SK-N-SH (cell line): ENCODE results near the gene FAM83F. TPM values are rescaled to one million over a fixed set of nuclear protein-coding genes. Genes with fewer than 3 reads are reported as not detected.

Experiments
- CTCF ChIA-PET: fragments of 300-600, 350-600 bp; formaldehyde crosslinking; extraction: SDS; loops from one replicate; lab custom pipeline; 2021; lab: Yijun Ruan, JAX
- POLR2A ChIA-PET: fragments of 350-600 bp; sonication (Branson Sonifier 250); formaldehyde crosslinking; extraction: SDS; loops from one replicate; lab custom pipeline; 2020; ENCODE audit warnings: antibody characterized with exemption, inconsistent platforms; lab: Yijun Ruan, JAX
- DNase-seq: peaks from one replicate; pipeline ENCODE4 v3.0.0; 2012
- H2AFZ ChIP-seq: fragments of 200-600 bp; sonication (generic); 2 replicates; pipeline ENCODE4 v1.8.1; 2016; ENCODE audit warnings: antibody characterized with exemption, mild to moderate bottlenecking, low read depth
- H3F3A ChIP-seq: fragments of 200-600 bp; sonication (generic); replicated peaks from 2 replicates; pipeline ENCODE3; 2016; ENCODE audit warnings: antibody characterized with exemption, mild to moderate bottlenecking; ENCODE audit not compliant: insufficient read depth
- H3K27ac ChIP-seq, 2 experiments: fragments of 200-500 bp in 1 of 2; fragments of 200-600 bp in 1 of 2; sonication (Bioruptor generic) in 1 of 2; sonication (generic), shearing (Covaris generic) in 1 of 2; 2 replicates each; pipeline versions ENCODE4 v1.5.1 to v1.6.1; 2014 to 2016; ENCODE audit warnings: low read depth in 2 of 2, inconsistent platforms in 1 of 2, low read length in 1 of 2, mild to moderate bottlenecking in 1 of 2, mixed read lengths in 1 of 2
- H3K27me3 ChIP-seq: fragments of 200-600 bp; sonication (generic), shearing (Covaris generic); 2 replicates; pipeline ENCODE4 v1.6.1; 2016; ENCODE audit warnings: mixed run types; ENCODE audit not compliant: insufficient read depth
- H3K36me3 ChIP-seq, 2 experiments: fragments of 200-500 bp in 1 of 2; fragments of 200-600 bp in 1 of 2; sonication (Bioruptor generic) in 1 of 2; sonication (generic) in 1 of 2; replicated peaks in 1 of 2; 2 replicates each; pipeline versions ENCODE3 to v1.5.1; 2014 to 2016; ENCODE audit warnings: low read length in 1 of 2, mild to moderate bottlenecking in 1 of 2; ENCODE audit not compliant: insufficient read depth in 2 of 2, control insufficient read depth in 1 of 2
- H3K4me1 ChIP-seq, 2 experiments: fragments of 200-500 bp in 1 of 2; fragments of 200-600 bp in 1 of 2; sonication (Bioruptor generic) in 1 of 2; sonication (generic), shearing (Covaris generic) in 1 of 2; 2 replicates each; pipeline versions ENCODE4 v1.5.1 to v1.6.1; 2014 to 2016; ENCODE audit warnings: low read depth in 1 of 2, low read length in 1 of 2, mixed run types in 1 of 2; ENCODE audit not compliant: insufficient read depth in 2 of 2, control insufficient read depth in 1 of 2
- H3K4me2 ChIP-seq: fragments of 200-600 bp; sonication (generic), shearing (Covaris generic); 2 replicates; pipeline ENCODE4 v1.6.1; 2017; ENCODE audit warnings: mixed run types
- H3K4me3 ChIP-seq, 2 experiments: fragments of 200-500 bp in 1 of 2; fragments of 200-600 bp in 1 of 2; sonication (Bioruptor generic) in 1 of 2; sonication (generic), shearing (Covaris generic) in 1 of 2; 2 replicates each; pipeline versions ENCODE4 v1.5.1 to v1.8.1; 2014 to 2016; ENCODE audit warnings: low read depth in 2 of 2, inconsistent platforms in 1 of 2, low read length in 1 of 2, mild to moderate bottlenecking in 1 of 2, mixed read lengths in 1 of 2, moderate library complexity in 1 of 2
- H3K79me2 ChIP-seq: fragments of 200-600 bp; sonication (generic); 2 replicates; pipeline ENCODE4 v1.8.1; 2017; ENCODE audit warnings: mild to moderate bottlenecking; ENCODE audit not compliant: insufficient read depth
- H3K9ac ChIP-seq: fragments of 200-600 bp; sonication (generic); 2 replicates; pipeline ENCODE4 v1.6.1; 2017; ENCODE audit warnings: mixed run types
- H3K9me2 ChIP-seq: fragments of 200-600 bp; sonication (generic); 2 replicates; pipeline ENCODE4 v1.6.1; 2017; ENCODE audit warnings: mixed run types
- H3K9me3 ChIP-seq: fragments of 200-600 bp; sonication (generic); 2 replicates; pipeline ENCODE4 v1.6.1; 2017; ENCODE audit warnings: mixed run types, mild to moderate bottlenecking, moderate library complexity
- H4K20me1 ChIP-seq: fragments of 200-600 bp; sonication (generic); 2 replicates; pipeline ENCODE4 v1.6.1; 2017; ENCODE audit warnings: mild to moderate bottlenecking, mixed run types; ENCODE audit not compliant: insufficient read depth
- CTCF ChIP-seq: fragments of 200-600 bp; sonication (generic); IDR thresholded peaks from 2 replicates; pipeline ENCODE4 v1.6.1; 2017; ENCODE audit warnings: antibody characterized with exemption, mild to moderate bottlenecking, moderate library complexity
- ELF1 ChIP-seq: IDR thresholded peaks from 2 replicates; pipeline ENCODE4 v1.4.0; 2012
- EZH2phosphoT487 ChIP-seq: fragments of 200-600 bp; sonication (generic); IDR thresholded peaks from 2 replicates; pipeline ENCODE4 v1.6.1; 2017; ENCODE audit warnings: low read depth, mixed run types, mild to moderate bottlenecking, antibody characterized with exemption, moderate library complexity, borderline replicate concordance
- FOXJ3 ChIP-seq: sonication (generic); formaldehyde crosslinking; IDR thresholded peaks from 2 replicates; pipeline ENCODE4 v1.5.1; 2020; ENCODE audit warnings: mild to moderate bottlenecking, missing genetic modification reagents
- FOXM1 ChIP-seq: IDR thresholded peaks from 2 replicates; pipeline ENCODE4 v1.4.0; 2012; ENCODE audit warnings: low read depth, mild to moderate bottlenecking
- GABPA ChIP-seq: IDR thresholded peaks from 2 replicates; pipeline ENCODE4 v1.4.0; 2012; ENCODE audit warnings: low read depth, mild to moderate bottlenecking
- MAX ChIP-seq: IDR thresholded peaks from 2 replicates; pipeline ENCODE4 v1.4.0; 2012; ENCODE audit warnings: low read depth
- MEF2A ChIP-seq: IDR thresholded peaks from 2 replicates; pipeline ENCODE4 v1.4.0; 2012; ENCODE audit warnings: low read depth, borderline replicate concordance
- NFIC ChIP-seq: IDR thresholded peaks from 2 replicates; pipeline ENCODE4 v1.4.0; 2012; ENCODE audit warnings: borderline replicate concordance
- PBX3 ChIP-seq: IDR thresholded peaks from 2 replicates; pipeline ENCODE4; 2012
- POLR2AphosphoS5 ChIP-seq: IDR thresholded peaks from 2 replicates; pipeline ENCODE4 v1.6.1; 2012; ENCODE audit warnings: low read depth, low read length
- RCOR1 ChIP-seq: fragments of 150-350 bp; IDR thresholded peaks from 2 replicates; pipeline ENCODE4 v1.6.1; 2017; ENCODE audit warnings: antibody characterized with exemption, low read length
- REST ChIP-seq: IDR thresholded peaks from 2 replicates; pipeline ENCODE4 v1.6.1; 2012; ENCODE audit warnings: mild to moderate bottlenecking, low read depth, low read length, moderate library complexity
- RFX5 ChIP-seq: IDR thresholded peaks from 2 replicates; pipeline ENCODE4 v1.6.1; 2012; ENCODE audit warnings: mild to moderate bottlenecking, improper control_type of control experiment, low read length
- RXRA ChIP-seq: IDR thresholded peaks from 2 replicates; pipeline ENCODE4 v1.4.0; 2012; ENCODE audit warnings: low read depth, mild to moderate bottlenecking, borderline replicate concordance
- SIN3A ChIP-seq: IDR thresholded peaks from 2 replicates; pipeline ENCODE4 v1.6.1; 2012; ENCODE audit warnings: low read depth, mild to moderate bottlenecking, low read length, moderate library complexity, borderline replicate concordance
- TAF1 ChIP-seq: IDR thresholded peaks from 2 replicates; pipeline ENCODE4 v1.6.1; 2012; ENCODE audit warnings: low read depth, mild to moderate bottlenecking, low read length, moderate library complexity, borderline replicate concordance
- TEAD4 ChIP-seq: IDR thresholded peaks from 2 replicates; pipeline ENCODE4 v1.4.0; 2012; ENCODE audit warnings: mild to moderate bottlenecking, borderline replicate concordance; ENCODE audit not compliant: insufficient read depth
- USF1 ChIP-seq: IDR thresholded peaks from 2 replicates; pipeline ENCODE4 v1.4.0; 2012; ENCODE audit warnings: low read depth, borderline replicate concordance
- WGBS: methylation state at CpG from one replicate; pipeline ENCODE4 v1.1.6; 2017; ENCODE audit warnings: low lambda C conversion rate; 5-methylcytosine and 5-hydroxymethylcytosine counted together
- polyA plus RNA-seq, 3 experiments: library from polyadenylated mRNA; depleted of rRNA; stranded (reverse); fragments of >200 nt; gene quantifications; 2 replicates each; pipeline ENCODE4 v1.2.3, GENCODE V29; 2012

FAM83F gene
- polyA plus RNA-seq, 1 of the 3 experiments (the other 2 are of a cell fraction), result not detected

- no peak overlapping the region for H3K27ac ChIP-seq
- no peaks in the 10 kb centered on the region for H3K9me2 ChIP-seq
- no peaks in the 10 kb centered on the region for H3K79me2 ChIP-seq
- peaks cover 0 to 19% of the 10 kb centered on the region in 2 experiments; a peak in 1 of 4 replicates for H3K4me1 ChIP-seq
- no peak for DNase-seq
- TF ChIP-seq NFIC (no peak), PBX3 (no peak), MEF2A (no peak), RCOR1 (no peak), USF1 (no peak), SIN3A (no peak), POLR2AphosphoS5 (no peak), MAX (no peak), REST (no peak), EZH2phosphoT487 (no peak), TEAD4 (no peak), RXRA (no peak), ELF1 (no peak), RFX5 (no peak), CTCF (no peak), FOXJ3 (CRISPR knock-in tag) (no peak), GABPA (no peak), FOXM1 (no peak), TAF1 (no peak)
- H3F3A ChIP-seq, result no peaks in the 10 kb centered on the region
- ChIA-PET CTCF (interaction anchor here (1.0 to 1.7 kb wide), 2 partner anchors 25 to 41 kb away, joined by 3 to 6 read pairs; no protein-coding TSS in a partner anchor), POLR2A (no interaction called here)
- no peaks in the 10 kb centered on the region for H4K20me1 ChIP-seq
- no peak overlapping the region for H3K9ac ChIP-seq
- H3K27me3 ChIP-seq, result no peaks in the 10 kb centered on the region
- H3K9me3 ChIP-seq, result no peaks in the 10 kb centered on the region
- no peak overlapping the region for H3K4me3 ChIP-seq
- no CpG with 5 or more reads among the region's 5 CpGs for WGBS
- no peaks in the 10 kb centered on the region for H3K36me3 ChIP-seq
- H2AFZ ChIP-seq, result no peak overlapping the region
- no peak overlapping the region for H3K4me2 ChIP-seq
Measured at GRCh38 chr22:40000171-40000570, 5.4 kb downstream of the FAM83F start.
